SJSA1 (cell line): ENCODE results near the gene TCEA3. TPM values are rescaled to one million over a fixed set of nuclear protein-coding genes. Genes with fewer than 3 reads are reported as not detected.

Experiments used
- DNase-seq, 2 experiments: peaks; one replicate each; pipeline ENCODE4 v3.0.0-alpha.2; 2015 to 2020; ENCODE audit warnings: low spot score in 2 of 2, low read depth in 1 of 2
- H3K27ac ChIP-seq: fragments of 250-450 bp; sonication (Bioruptor Pico); 2 replicates; pipeline ENCODE4 v1.5.1; 2020; ENCODE audit warnings: mild to moderate bottlenecking, moderate library complexity
- H3K27me3 ChIP-seq: fragments of 250-450 bp; sonication (Bioruptor Pico); replicated peaks from 2 replicates; pipeline ENCODE4 v1.5.1; 2020; ENCODE audit warnings: mild to moderate bottlenecking, moderate library complexity
- H3K36me3 ChIP-seq: fragments of 250-450 bp; sonication (Bioruptor Pico); 2 replicates; pipeline ENCODE4 v1.5.1; 2020; ENCODE audit warnings: mild to moderate bottlenecking
- H3K4me1 ChIP-seq: fragments of 250-450 bp; sonication (Bioruptor Pico); replicated peaks from 2 replicates; pipeline ENCODE4 v1.6.1; 2021; ENCODE audit warnings: mild to moderate bottlenecking
- H3K4me3 ChIP-seq: fragments of 250-450 bp; sonication (Bioruptor Pico); 2 replicates; pipeline ENCODE4 v1.5.1; 2020; ENCODE audit warnings: mild to moderate bottlenecking
- H3K9me3 ChIP-seq: fragments of 250-450 bp; sonication (Bioruptor Pico); replicated peaks from 2 replicates; pipeline ENCODE4 v1.5.1; 2020; ENCODE audit warnings: mild to moderate bottlenecking
- total RNA-seq: library from RNA; depleted of rRNA; stranded (reverse); fragments of >200 nt; shearing (Covaris generic); gene quantifications from 2 replicates; pipeline ENCODE4 v1.2.3, GENCODE V29; 2014

Gene TCEA3
- total RNA-seq, 1 experiment from 2014 or later = 1.7 TPM

- no peak for DNase-seq
- Histone ChIP-seq H3K9me3 (no peaks in the 10 kb centered on the region), H3K4me3 (no peak overlapping the region), H3K36me3 (peaks cover 14% of the 10 kb centered on the region), H3K27ac (no peak overlapping the region), H3K27me3 (no peaks in the 10 kb centered on the region), H3K4me1 (no peaks in the 10 kb centered on the region)
These were observed 14.0 kb upstream of the TCEA3 start for GRCh38 chr1:23438545-23438944.

- Histone ChIP-seq H3K36me3 (peaks cover 18% of the 10 kb centered on the region), H3K9me3 (no peaks in the 10 kb centered on the region), H3K4me1 (no peaks in the 10 kb centered on the region), H3K4me3 (no peak overlapping the region), H3K27ac (no peak overlapping the region), H3K27me3 (no peaks in the 10 kb centered on the region)
- DNase-seq = no peak
These were observed 12.8 kb upstream of the TCEA3 start for GRCh38 chr1:23437355-23437664.

- Histone ChIP-seq H3K4me3 (no peak overlapping the region), H3K27me3 (no peaks in the 10 kb centered on the region), H3K9me3 (no peaks in the 10 kb centered on the region), H3K36me3 (peaks cover 21% of the 10 kb centered on the region), H3K27ac (no peak overlapping the region), H3K4me1 (no peaks in the 10 kb centered on the region)
- DNase-seq = no peak
These were observed 12.2 kb upstream of the TCEA3 start for GRCh38 chr1:23436520-23437354.

DNA sequence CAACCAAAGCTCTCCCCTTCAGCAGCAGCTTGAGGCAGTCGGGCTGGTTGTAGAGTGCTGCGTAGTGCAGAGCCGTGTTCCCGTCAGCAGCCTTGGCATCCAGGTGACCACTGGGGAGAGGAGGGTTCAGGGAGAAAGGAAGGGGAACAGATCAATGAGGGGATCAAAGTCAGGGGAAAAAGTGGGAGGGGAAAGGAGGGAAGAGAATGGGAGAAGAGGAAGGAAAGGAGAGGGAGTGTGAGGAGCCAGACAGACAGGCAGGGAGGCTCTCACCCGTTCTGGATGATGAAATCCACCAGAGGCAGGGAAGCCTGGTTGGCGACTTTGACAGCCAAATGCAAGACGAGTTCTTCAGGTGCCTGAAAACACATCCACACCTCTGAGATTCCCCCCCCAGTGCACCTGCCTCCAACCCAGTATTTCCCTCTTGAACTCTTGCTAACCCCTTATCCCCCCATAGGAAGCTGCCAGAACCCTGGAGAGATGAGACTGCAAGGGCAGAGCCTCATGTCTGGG, 9.8 kb upstream of the TCEA3 start:
- no peak for DNase-seq
- Histone ChIP-seq H3K4me3 (no peak overlapping the region), H3K9me3 (no peaks in the 10 kb centered on the region), H3K36me3 (peaks cover 29% of the 10 kb centered on the region), H3K27me3 (no peaks in the 10 kb centered on the region), H3K27ac (no peak overlapping the region), H3K4me1 (no peaks in the 10 kb centered on the region)

GRCh38 chr1:23433122-23433521, 8.6 kb upstream of the TCEA3 start:
- no peak for DNase-seq
- Histone ChIP-seq H3K27ac (no peak overlapping the region), H3K4me1 (no peaks in the 10 kb centered on the region), H3K4me3 (no peak overlapping the region), H3K9me3 (no peaks in the 10 kb centered on the region), H3K36me3 (peaks cover 24% of the 10 kb centered on the region), H3K27me3 (no peaks in the 10 kb centered on the region)

GRCh38 chr1:23431431-23431830, 6.9 kb upstream of the TCEA3 start:
- H3K27me3 ChIP-seq = no peaks in the 10 kb centered on the region
- H3K9me3 ChIP-seq = no peaks in the 10 kb centered on the region
- no peak overlapping the region for H3K27ac ChIP-seq
- peaks cover 22% of the 10 kb centered on the region for H3K36me3 ChIP-seq
- no peak for DNase-seq
- H3K4me3 ChIP-seq = no peak overlapping the region
- H3K4me1 ChIP-seq = no peaks in the 10 kb centered on the region

DNA sequence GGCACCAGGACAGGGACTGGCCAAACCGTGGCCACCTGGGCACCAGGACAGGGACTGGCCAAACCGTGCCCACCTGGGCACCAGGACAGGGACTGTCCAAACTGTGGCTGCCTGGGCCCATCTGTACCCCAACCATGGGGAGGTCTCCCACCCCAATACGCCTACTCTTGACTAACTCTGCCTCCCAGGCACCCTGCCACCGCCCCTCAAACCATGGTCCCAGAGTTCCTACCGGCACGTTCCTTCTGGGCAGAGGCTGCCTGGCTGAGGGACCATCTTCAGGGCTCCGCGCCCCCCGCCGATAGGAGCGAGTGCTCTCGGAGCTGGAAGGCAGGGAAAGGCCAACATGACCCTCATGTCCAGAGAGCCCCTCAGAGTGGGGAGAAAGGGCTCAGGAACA, 6.3 kb upstream of the TCEA3 start:
- no peaks in the 10 kb centered on the region for H3K27me3 ChIP-seq
- no peaks in the 10 kb centered on the region for H3K4me1 ChIP-seq
- no peak overlapping the region for H3K27ac ChIP-seq
- peaks cover 22% of the 10 kb centered on the region for H3K36me3 ChIP-seq
- H3K4me3 ChIP-seq = no peak overlapping the region
- DNase-seq = no peak
- H3K9me3 ChIP-seq = no peaks in the 10 kb centered on the region

DNA sequence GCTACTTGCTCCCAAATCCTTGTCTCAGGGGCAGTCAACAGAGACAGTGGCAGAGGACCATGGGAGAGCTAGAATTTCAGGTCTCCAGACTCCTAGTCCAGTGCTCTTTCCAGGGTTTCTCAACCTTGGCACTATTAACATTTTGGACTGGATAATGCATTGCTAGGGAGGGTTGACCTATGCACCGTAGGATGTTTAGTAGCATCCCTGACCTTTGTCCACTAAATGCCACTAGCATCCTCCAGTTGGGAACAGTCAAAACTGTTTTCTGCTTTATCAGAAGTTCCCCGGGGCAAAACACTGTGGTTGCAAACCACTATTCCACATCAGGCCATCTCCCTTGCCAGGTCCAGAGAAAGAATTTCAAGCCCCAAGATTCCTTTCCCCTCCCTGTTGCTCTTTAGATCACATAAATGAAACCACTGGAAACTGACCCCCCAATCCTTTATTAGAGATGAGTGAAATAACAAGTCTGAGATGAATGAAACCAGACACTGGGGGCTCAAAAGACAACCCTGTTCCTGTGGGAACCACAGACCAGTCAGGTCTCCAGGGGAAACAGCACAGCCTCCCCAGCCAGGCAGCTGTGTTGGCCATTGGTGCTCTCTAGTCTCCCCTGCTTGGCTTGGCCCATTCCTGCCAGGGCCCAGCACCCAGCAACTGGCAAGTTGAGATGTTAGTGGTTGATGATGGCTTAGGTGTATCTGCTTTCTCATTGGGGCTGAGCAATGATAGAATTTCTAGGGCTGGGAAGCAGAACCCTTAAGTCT, 3.8 kb upstream of the TCEA3 start:
- DNase-seq = no peak
- Histone ChIP-seq H3K4me3 (no peak overlapping the region), H3K4me1 (no peaks in the 10 kb centered on the region), H3K27me3 (no peaks in the 10 kb centered on the region), H3K9me3 (no peaks in the 10 kb centered on the region), H3K36me3 (peaks cover 16% of the 10 kb centered on the region), H3K27ac (no peak overlapping the region)

GRCh38 chr1:23427550-23427949, 3.0 kb upstream of the TCEA3 start:
- peaks cover 14% of the 10 kb centered on the region for H3K36me3 ChIP-seq
- no peak for DNase-seq
- H3K27ac ChIP-seq = no peak overlapping the region
- H3K4me1 ChIP-seq = peaks cover 5% of the 10 kb centered on the region
- H3K9me3 ChIP-seq = no peaks in the 10 kb centered on the region
- H3K27me3 ChIP-seq = no peaks in the 10 kb centered on the region
- H3K4me3 ChIP-seq = no peak overlapping the region

DNA sequence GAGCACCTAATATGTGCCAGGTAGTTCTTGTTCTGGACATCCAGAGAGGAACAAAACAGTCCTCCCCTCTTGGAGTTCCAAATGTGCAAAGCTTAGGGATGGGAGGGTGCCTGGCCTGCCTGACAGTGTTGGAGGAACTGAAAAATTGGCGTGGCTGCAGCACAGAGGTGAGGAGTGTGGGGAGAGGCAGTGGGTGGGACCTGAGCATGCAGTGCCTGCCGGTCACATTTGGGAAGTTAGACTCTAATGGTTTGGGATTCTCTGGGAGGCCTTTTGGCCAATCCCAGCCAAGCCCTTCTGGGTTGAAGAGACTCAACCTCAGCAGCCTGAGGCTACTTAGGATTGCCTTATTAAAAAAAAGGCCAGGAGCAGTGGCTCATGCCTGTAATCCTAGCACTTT, 2.3 kb upstream of the TCEA3 start:
- H3K27me3 ChIP-seq = no peaks in the 10 kb centered on the region
- no peak for DNase-seq
- peaks cover 8% of the 10 kb centered on the region for H3K36me3 ChIP-seq
- no peak overlapping the region for H3K27ac ChIP-seq
- H3K4me1 ChIP-seq = peaks cover 13% of the 10 kb centered on the region
- H3K4me3 ChIP-seq = no peak overlapping the region
- no peaks in the 10 kb centered on the region for H3K9me3 ChIP-seq

DNA sequence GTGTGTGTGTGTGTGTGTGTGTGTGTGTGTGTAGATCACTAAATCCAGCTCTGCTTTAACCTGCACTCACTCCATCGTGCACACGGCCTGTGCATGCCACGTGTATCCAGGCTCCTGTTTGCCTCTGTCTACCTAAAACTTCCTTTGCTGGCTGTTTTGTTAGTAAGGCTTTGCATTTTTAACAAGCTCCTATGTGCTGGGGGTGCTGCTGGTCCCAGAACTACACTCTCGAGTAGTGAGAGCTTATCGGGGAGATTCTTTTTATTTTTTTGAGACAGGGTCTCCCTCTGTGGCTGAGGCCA, 596 bp upstream of the TCEA3 start:
- Histone ChIP-seq H3K36me3 (no peaks in the 10 kb centered on the region; the same call in 1 of the 2 replicates), H3K9me3 (no peaks in the 10 kb centered on the region), H3K27ac (no peak overlapping the region), H3K4me1 (peaks cover 21% of the 10 kb centered on the region), H3K27me3 (no peaks in the 10 kb centered on the region), H3K4me3 (no peak overlapping the region)
- DNase-seq = no peak

GRCh38 chr1:23423415-23424292, 894 bp downstream of the TCEA3 start:
- Histone ChIP-seq H3K4me3 (no peak overlapping the region), H3K4me1 (peaks cover 21% of the 10 kb centered on the region), H3K36me3 (no peaks in the 10 kb centered on the region; the same call in 1 of the 2 replicates), H3K9me3 (no peaks in the 10 kb centered on the region), H3K27me3 (no peaks in the 10 kb centered on the region), H3K27ac (no peak overlapping the region)
- DNase-seq = no peak

DNA sequence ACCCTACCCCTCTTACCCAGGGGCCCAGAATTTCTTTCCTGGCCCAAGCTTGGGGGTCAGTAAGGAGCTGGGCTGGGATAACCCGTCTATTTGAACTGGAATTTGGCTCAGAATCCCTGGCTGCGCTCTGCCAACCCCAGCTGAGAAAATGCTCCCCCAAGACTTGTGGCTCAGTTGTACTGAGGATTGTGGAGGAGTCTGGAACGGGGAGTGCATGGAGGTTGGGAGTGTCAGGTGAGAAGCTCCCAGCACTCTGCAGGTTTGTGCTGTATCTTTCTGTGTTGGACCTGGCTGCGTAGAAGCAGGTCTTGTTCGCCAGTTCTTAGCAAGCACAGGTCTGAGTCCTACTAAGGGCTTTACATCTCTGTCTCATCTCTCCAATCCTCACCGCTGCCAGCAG, 1.6 kb downstream of the TCEA3 start:
- H3K4me1 ChIP-seq = peaks cover 21% of the 10 kb centered on the region
- H3K27me3 ChIP-seq = no peaks in the 10 kb centered on the region
- H3K27ac ChIP-seq = peak overlapping the region; percentile 59; the same call in 1 of the 2 replicates
- H3K4me3 ChIP-seq = no peak overlapping the region
- no peak for DNase-seq
- H3K9me3 ChIP-seq = no peaks in the 10 kb centered on the region
- no peaks in the 10 kb centered on the region; the same call in 1 of the 2 replicates for H3K36me3 ChIP-seq
